GM18498 (cell line): ENCODE results near the gene RTBDN.

Experiments
- ATAC-seq: cut with Tn5 transposase; IDR thresholded peaks from one replicate; pipeline ENCODE4 v1.9.1; 2021; ENCODE audit warnings: mild to moderate bottlenecking, moderate library complexity; ENCODE audit not compliant: unreplicated experiment

The RTBDN gene

GRCh38 chr19:12793290-12794195 lies 40.8 kb downstream of the RTBDN start:
- ATAC-seq = peak; percentile 34

DNA sequence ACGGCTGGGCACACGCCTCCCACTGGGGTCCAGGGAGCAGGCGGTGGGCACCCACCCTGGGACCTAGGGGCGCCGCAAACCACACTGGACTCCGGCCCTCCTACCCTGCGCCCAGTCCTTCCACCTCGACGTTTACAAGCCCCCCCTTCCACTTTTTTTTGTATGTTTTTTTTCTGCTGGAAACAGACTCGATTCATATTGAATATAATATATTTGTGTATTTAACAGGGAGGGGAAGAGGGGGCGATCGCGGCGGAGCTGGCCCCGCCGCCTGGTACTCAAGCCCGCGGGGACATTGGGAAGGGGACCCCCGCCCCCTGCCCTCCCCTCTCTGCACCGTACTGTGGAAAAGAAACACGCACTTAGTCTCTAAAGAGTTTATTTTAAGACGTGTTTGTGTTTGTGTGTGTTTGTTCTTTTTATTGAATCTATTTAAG lies 41.5 kb downstream of the RTBDN start:
- ATAC-seq = no peak

- ATAC-seq = no peak
These were observed 42.1 kb downstream of the RTBDN start for GRCh38 chr19:12792051-12792852.

- peak; percentile 36 for ATAC-seq
These were observed 42.9 kb downstream of the RTBDN start, which contains the start of gene JUNB for GRCh38 chr19:12791345-12792050. Gene JUNB, plus strand, starts transcription at chr19:12791486. Its CDS starts 286 bp downstream, at chr19:12791772.

DNA sequence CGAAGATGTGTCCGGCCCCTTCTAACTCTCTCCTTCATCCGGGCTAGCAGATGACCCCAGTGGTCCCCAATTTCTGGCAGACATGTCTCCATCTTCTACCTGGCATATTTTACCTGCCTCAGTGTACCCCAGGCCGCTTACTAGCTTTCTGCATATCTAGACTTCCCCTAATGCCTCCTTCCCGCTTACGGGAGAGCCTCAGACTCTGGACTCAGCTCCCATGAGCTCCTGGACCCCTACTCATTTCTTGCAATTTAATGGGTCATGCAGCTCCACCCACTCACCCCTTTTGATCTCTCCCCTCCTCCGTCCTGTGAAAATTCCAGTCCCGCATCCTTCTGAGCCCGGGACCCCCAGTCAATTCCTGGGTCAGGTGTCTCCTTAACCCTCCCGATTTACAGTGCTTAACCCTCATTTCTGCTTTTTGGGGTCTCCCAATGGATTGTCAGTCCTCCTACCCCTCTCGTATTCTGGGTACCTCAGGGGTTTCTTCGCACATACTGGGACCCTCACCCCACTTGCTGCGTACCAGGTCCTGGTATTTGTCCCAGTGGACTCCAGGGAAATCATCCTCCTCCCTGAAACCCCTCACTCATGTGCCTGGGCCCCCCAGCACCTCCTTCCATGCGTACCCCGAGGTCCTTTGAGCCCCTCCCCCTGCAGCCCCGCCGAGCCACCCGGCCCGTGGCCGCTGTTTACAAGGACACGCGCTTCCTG lies 43.6 kb downstream of the RTBDN start:
- no peak for ATAC-seq

DNA sequence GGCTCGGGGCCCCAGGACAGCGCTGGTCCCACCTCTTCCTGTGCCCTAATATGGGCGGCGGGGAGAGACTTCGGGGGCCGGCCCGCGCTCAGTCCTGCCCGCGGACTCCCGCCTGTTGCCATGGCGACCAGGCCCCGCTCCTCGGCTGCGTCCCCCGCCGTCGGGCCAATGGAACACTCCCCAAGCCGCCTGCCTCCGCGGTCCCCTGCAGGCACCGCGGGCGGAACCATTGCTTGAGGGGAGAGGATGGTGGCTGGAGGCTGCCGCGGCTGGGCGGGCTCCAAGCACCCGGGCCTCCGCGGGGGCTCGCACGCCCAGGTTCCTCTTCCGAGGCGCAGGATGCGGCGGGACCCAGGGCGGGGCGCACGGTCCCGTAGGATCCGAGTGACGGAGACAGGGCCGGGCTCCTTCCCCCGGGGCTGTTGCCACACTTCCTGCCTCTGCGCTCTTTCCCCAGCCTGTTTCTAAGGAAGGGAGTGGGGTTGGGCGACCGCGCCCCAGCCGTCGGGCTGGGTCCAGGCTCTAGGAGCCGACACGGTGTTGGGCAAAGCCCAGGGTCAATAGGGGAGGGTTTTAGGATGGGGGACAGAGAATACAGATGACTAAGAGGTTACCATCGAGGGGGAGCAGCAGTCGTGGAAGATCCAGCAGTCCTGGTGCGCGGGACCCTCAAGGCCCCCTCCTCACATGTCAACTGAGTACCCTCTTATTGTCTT lies 44.3 kb downstream of the RTBDN start:
- peak; percentile 44 for ATAC-seq

- no peak for ATAC-seq
These were observed 45.1 kb downstream of the RTBDN start for GRCh38 chr19:12789098-12789903.

- ATAC-seq = no peak
These were observed 45.7 kb downstream of the RTBDN start for GRCh38 chr19:12788682-12789097.

- ATAC-seq = no peak
These were observed 46.2 kb downstream of the RTBDN start for GRCh38 chr19:12788042-12788681.

DNA sequence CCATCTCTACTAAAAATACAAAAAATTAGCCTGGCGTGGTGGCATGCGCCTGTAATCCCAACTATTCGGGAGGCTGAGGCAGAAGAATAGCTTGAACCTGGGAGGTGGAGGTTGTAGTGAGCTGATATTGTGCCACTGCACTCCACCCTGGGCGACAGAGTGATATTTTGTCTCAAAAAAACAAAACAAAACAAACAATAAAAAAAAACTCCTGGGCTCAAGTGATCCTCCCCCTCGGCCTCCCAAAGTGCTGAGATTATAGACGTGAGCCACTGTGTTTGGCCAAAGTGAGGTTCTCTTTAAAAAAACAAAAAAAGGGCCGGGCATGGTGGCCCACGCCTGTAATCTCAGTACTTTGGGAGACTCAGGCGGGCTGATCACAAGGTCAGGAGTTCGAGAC lies 46.9 kb downstream of the RTBDN start:
- ATAC-seq = no peak

GRCh38 chr19:12786952-12787351 lies 47.4 kb downstream of the RTBDN start:
- no peak for ATAC-seq

DNA sequence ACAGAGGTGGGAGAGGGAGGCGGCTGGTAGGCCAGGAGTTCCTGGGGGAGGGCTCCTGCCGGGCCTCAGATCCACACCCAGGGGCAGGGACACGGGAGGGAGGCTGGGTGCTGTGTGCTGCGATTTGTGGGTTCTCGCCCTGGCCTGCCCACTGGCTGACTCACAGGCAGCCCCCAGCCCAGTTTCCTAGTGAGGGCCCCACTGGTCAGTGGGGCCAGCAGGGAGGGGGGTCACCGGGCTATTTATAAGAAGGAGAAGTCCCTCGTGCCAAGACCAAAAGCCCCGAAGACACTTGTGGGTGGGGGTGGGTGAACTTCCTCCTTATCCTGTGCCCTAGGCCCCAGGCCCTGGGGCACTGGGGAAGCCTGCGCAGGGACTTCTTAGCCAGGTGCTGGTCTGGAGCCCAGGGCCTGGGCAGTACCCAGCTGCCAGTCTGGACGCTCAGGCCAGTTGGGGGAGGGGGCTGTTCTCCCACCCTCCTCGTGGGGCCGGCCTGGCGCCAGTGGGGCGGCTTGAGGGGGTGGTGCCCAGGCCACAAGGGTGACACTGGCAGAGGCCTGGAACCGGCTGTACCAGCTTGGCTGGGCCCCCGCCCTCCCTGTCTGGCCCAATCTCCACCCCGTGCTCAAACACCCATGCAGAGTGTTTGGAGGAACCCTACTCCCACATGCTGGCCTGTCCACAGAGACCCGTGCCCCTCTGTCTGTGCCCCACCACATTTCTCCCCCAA lies 48.1 kb downstream of the RTBDN start:
- no peak for ATAC-seq

DNA sequence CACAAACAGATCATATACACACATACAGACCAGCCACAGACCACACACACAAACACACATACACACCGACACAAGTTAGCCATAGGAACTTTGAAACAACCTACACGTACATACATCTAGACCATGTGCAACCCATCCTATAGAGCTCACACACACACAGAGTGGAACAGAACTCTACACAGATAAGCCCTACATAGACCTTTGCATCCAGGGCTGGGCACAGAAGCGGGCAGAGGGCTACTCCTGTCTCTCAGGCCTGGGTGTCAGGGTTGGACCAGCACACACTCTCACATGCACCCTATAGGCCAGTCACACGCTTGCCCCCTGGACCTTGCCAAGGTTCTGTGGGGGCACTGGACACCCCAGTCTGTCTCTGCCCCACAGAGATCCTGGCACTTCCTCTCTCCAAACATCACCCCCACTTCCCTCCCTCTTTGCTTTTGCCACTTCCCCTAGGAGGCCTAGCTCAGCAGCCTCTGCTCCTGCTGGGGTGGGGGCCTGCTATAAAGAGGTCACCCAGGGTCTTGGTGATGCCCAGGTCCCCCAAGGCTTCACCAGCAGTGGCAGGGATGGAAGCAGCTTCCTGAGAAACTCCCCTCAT lies 48.8 kb downstream of the RTBDN start:
- ATAC-seq = no peak

GRCh38 chr19:12784871-12785430 lies 49.4 kb downstream of the RTBDN start:
- no peak for ATAC-seq

GRCh38 chr19:12784394-12784870 lies 49.9 kb downstream of the RTBDN start:
- ATAC-seq = no peak

DNA sequence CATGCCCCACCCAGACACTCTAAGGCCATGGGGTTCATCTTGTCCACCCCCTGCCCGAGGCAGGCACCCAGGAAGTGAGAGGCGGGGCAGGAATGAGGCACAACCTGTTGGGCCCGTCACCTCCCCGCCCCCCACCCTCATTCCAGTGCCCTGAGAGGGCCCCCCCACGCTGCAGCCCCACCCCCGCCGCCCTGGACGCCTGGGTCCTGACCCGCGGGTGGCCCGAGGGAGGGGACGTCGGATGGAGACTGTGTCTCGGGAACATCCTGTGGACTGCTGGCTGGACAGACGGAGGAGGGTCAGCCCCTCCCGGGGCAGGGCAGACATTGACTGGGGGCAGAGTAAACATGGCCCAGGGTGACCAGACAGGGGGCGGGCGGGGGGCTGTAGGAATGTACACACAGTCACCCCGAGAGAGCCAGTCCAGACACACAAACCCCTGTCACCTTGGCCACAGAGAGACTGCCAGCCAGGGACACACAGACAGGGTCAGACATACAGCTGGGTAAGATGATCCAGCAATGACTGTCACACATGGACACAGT lies 50.5 kb downstream of the RTBDN start:
- no peak for ATAC-seq
